VCaP (cell line): ENCODE measurements around the gene IRF9.
A peak's percentile ranks its signal among the peaks of the same experiment; 100 is the strongest.

Experiments
- H3K27ac ChIP-seq: fragments of 450-650 bp; 2 replicates; pipeline ENCODE4 v1.5.1; 2017
- TF ChIP-seq, protein P1 (sequence below): fragments of 450-650 bp; conservative IDR thresholded peaks from 2 replicates; pipeline ENCODE4 v1.5.1; 2017; ENCODE audit warnings: mild to moderate bottlenecking, moderate library complexity

Gene IRF9

DNA sequence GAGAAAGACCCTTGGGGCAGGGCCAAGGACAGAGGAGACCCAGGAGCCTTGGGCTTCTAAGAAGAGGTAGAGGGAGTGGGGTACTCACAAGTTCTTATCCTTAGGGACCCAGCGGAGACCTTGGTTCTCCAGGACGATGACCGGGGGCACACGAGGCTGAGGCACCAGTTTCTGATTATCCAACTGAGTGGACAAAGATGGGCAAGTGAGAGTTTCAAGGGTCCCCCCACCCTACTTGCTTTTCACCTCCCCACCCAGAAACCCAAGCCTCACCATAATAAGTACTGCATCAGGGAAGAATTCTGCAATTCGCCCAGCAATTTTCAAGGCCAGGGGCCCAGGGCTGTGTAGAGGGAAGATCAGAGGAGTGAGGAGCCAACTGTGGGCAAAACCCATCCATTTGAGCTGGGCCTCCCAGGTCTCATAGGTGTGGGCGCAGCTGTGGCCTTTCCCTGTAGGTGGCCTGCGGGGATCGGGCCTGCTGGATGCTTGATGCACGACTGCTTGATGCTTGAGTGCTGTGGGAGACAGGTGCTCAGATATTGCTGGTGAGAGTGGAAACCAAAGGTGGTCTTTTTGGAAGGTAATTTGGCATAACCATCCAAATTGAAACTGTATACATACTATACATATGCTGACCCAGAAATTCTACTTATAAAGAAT, 21.7 kb upstream of the IRF9 start:
- TF ChIP-seq, protein P1, sequence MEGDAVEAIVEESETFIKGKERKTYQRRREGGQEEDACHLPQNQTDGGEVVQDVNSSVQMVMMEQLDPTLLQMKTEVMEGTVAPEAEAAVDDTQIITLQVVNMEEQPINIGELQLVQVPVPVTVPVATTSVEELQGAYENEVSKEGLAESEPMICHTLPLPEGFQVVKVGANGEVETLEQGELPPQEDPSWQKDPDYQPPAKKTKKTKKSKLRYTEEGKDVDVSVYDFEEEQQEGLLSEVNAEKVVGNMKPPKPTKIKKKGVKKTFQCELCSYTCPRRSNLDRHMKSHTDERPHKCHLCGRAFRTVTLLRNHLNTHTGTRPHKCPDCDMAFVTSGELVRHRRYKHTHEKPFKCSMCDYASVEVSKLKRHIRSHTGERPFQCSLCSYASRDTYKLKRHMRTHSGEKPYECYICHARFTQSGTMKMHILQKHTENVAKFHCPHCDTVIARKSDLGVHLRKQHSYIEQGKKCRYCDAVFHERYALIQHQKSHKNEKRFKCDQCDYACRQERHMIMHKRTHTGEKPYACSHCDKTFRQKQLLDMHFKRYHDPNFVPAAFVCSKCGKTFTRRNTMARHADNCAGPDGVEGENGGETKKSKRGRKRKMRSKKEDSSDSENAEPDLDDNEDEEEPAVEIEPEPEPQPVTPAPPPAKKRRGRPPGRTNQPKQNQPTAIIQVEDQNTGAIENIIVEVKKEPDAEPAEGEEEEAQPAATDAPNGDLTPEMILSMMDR, result no peak
- H3K27ac ChIP-seq, result peak overlapping the region; percentile 90

DNA sequence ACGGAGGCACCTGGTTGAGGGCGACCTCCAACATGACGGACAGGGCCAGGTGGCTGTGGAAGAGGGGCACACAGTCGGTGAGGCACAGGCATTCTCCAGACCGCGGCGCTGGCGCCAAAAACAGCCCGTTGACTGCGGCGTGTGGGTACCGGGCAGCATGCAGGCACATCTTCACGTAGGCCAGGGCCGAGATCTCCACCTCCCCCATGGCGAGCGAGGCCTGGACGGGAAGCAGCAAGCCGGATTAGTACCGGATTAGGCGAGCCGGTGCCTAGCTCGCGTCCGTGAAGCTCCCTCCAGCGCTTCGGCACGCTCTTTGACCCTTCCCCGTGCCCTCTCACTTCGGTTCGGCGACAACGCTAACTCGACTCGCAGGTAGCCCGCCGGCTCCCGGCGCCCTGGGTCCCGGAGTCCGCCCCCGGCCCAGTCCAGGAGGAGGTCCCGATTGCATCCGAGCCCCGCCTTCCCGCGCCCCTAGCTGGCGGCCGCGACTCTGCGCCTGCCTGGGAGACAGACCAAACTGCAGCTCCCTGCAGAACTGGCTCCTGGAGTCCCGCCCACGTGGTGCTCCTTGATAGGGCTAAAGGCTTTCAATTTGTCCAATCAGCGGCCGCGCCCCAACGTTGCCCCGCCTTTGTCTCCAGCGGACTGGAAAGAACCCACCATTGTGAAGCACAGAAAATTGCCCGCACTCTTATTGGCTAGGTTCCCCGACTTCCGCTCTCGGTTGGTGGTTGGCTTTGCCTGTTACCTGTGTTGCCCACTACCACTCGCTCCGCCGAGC, 19.8 kb upstream of the IRF9 start, which contains the start of gene EMC9:
TSS of gene EMC9 (minus strand) at position 495 of the 784 bp plus-strand sequence. CDS start at position 208, 287 bp downstream.
- peak within 1 kb of the TSS; percentile 90 for H3K27ac ChIP-seq
- TF ChIP-seq, protein P1, result peak; percentile 41

DNA sequence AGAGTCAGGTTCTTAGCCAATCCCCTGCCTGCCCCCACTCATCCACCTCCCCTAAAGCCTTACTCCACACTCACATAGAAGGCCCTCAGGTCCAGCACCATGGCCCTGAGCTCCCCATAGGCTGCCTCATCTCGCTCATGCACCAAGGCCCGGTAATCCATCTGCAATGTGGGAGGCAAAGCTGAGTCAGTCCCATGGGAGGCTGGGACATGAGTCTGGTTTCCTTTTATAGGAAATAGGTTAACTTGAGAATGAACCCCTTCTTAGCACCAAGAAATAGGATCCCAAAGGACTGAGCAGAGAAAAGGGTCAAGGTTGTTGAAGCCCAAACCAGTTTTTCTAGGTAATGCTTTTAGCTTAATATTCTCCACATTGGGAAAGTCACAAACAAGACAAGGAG, 17.6 kb upstream of the IRF9 start:
- TF ChIP-seq, protein P1, result no peak
- peak overlapping the region; percentile 90; the same call in 1 of the 2 replicates for H3K27ac ChIP-seq

DNA sequence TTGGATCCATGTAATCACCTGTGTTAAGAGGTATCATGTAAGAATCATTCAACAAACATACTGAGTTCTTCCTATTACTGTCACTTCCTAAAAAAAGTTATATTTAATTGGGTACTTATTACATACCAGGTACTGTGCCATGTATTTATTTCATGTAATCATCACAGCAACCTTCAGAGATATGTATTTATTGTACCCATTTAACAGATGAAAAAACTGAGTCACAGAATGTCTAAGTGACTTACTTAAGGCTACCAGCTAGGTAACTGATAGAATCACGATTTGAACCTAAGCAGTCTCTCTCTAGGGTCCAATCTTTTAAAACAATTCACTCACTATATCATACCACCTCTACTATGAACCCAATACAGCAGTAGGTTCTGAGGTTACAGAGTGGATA, 16.6 kb upstream of the IRF9 start:
- TF ChIP-seq, protein P1, result no peak
- no peak overlapping the region; the same call in 1 of the 2 replicates for H3K27ac ChIP-seq

DNA sequence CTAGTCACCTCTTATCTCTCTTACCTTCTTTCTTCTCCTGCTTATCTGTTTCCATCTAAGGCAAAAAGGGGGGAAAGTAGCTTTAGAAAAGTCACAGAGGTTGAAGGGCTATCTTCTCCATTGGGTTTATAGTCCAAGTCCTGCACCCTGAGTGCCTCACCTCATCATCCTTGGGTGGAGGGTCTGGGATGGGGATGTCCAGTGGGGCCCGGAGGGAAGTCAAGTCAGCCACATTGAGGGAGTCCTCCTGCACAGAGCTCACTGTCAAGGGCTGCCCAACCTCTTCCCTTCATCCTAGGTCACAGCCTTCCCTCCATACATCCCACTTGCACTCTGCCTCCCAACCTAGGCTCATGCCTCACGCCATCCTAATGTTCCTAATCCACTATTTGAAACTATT, 15.8 kb upstream of the IRF9 start:
- peak overlapping the region; percentile 83 for H3K27ac ChIP-seq
- TF ChIP-seq, protein P1, result no peak

DNA sequence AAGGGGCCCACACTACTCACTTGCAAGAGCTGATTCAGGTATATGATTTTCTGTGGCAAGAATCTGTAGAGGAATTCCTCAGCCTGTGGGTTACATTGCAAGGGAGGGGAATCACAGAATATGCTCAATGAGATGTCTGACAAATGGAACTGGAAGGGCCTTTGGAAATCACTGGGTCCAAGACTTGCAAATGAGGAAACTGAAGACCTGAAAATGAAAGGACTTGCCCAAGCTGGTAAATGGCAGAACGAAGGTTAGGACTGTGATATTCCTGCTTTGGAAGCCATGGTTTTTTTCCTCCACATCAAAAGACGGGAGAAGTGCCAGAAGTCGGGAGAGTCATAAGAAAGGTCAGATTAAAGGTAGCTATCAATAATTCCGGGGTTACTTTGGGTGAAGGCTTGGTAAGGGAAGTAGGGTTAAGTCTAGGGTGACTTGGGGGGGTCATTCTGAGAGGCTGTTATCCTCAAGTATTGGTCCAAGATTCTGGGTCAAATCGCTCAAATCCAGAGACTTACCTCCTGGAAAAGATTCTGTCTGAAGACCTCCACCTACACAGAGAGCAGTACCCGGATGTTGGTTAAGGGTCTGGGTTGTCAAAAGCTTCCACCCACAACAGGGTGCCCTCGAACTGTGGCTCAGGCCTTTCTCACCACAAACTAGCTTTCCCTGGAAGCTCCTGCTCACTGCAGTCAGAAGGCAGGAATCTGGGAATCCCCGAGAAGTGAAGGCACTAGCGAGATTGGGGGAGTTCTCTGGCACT, 15.2 kb upstream of the IRF9 start:
- peak overlapping the region; percentile 83 for H3K27ac ChIP-seq
- TF ChIP-seq, protein P1, result no peak

DNA sequence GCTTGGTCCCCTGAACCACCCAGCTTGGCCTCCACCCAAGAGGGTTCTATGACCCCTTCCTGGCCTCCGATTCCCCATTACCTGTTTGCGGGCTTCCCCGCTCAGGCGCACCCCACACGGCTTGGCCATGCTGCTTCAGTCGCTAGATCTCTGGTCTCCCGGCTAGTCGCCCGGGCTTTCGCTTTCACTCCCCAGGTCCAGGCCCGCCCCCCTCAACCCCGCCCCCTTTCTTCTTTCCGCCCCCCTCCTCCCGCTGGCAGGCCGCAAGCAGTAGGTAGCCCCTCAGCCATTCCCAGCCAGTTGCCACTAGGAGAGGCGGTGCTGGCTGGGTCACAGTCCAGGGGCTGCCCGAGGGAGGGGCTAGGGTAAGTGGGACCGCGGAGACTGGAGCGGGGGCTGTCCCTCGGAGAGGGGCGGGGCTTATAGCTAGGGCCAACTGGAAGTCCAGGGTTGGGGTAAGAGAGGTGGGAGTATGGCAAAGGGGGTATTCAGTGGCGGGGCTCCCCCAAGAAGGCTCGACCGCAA, 14.6 kb upstream of the IRF9 start, which contains the start of gene PSME2:
TSS of gene PSME2 (minus strand) at position 158 of the 525 bp plus-strand sequence. CDS start at position 129, 29 bp downstream.
- TF ChIP-seq, protein P1, result no peak
- peak within 1 kb of the TSS; percentile 83 for H3K27ac ChIP-seq
